ENCODE results near the gene TMEM132D. TPM values are rescaled to one million over a fixed set of nuclear protein-coding genes. Genes with fewer than 3 reads are reported as not detected.

Gene TMEM132D
- total and polyA plus RNA-seq, 2 of the 8 experiments (the other 6 are each of a cell fraction or from before 2014, with no cell fraction given), result 3.5 to 10.1 TPM

DNA sequence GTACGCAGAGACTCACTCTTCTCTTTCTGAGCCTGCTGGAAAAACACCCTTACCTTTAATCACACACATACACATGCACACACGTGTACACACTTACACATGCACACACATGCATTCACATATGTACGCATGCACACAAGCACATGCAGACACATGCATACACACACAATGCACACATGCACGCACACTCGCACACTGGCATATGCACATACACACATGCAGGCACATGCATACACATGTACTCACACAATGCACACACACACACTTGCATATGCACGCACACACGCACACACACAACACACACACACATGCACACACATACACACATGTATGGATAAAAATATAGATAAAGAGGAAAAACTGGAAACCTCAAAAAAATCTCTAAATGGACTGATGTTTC, 801.6 kb downstream of the TMEM132D start (continued):
- TF ChIP-seq EGR1 (IDR thresholded peaks at IDR 0.05; ENCODE audit: borderline replicate concordance, low read depth, low read length) (no peak), RXRA (IDR thresholded peaks at IDR 0.05; ENCODE audit: insufficient read depth, low read depth, low read length) (no peak), TBP (IDR thresholded peaks at IDR 0.05; ENCODE audit: low read depth, low read length) (no peak), HDAC6 (IDR thresholded peaks at IDR 0.05; ENCODE audit: low read depth, low read length) (no peak), SAP30 (IDR thresholded peaks at IDR 0.05; ENCODE audit: insufficient read depth, insufficient replicate concordance, low read length) (no peak)

Measured in H1 (cell line).